Measurements from ENCODE around the gene CFAP251.

DNA sequence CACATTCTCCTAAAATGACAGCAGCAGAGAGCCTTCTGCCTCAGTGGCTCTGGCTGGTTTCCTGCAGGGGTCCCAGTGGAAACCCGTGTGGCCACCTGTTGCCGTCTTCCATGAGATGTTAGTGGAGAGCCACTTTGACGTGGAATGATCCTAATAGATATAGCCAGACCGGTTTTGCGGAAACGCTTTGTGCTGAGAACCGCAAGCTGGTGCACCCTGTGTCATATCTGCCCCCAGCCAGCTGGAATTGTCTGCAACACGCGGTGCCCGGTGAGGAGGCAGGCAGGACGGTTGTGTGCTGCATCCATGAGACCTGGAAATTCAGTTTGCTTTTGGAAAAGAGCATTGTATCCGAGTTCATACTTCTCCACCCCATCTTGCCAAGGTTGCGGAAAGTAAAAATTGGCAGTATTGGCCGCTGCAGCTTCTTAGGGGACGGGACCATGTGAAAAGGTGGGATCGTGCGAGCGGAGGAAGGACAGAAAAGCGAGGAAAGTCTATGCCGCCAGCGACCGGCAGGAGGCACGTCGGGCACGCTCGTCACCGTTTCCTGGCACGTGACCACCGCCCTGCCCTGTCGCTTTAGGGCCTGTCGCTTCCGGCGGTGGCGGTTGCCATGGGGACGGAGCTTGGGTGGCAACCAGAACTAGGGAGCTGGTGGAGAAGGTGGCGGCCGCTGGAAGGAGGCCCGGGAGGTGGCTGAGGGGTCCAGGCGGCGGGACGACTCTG is at the start of gene CFAP251:
- TF ChIP-seq, protein P1, sequence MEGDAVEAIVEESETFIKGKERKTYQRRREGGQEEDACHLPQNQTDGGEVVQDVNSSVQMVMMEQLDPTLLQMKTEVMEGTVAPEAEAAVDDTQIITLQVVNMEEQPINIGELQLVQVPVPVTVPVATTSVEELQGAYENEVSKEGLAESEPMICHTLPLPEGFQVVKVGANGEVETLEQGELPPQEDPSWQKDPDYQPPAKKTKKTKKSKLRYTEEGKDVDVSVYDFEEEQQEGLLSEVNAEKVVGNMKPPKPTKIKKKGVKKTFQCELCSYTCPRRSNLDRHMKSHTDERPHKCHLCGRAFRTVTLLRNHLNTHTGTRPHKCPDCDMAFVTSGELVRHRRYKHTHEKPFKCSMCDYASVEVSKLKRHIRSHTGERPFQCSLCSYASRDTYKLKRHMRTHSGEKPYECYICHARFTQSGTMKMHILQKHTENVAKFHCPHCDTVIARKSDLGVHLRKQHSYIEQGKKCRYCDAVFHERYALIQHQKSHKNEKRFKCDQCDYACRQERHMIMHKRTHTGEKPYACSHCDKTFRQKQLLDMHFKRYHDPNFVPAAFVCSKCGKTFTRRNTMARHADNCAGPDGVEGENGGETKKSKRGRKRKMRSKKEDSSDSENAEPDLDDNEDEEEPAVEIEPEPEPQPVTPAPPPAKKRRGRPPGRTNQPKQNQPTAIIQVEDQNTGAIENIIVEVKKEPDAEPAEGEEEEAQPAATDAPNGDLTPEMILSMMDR (IDR thresholded peaks at IDR 0.05; ENCODE audit: poor library complexity), result peak; percentile 47
- TF ChIP-seq EZH2phosphoT487 (IDR thresholded peaks at IDR 0.05; ENCODE audit: low read depth, severe bottlenecking, unreplicated experiment) (no peak), EZH2 (IDR thresholded peaks at IDR 0.05; ENCODE audit: borderline replicate concordance) (no peak)
